ENCODE measurements around the gene AFP. TPM values are rescaled to one million over a fixed set of nuclear protein-coding genes. Genes with fewer than 3 reads are reported as not detected.
"Not testable (repeated sequence)": the region's sequence is repeated elsewhere in the genome, so short reads cannot be mapped to it uniquely, and the experiment has no call there.

Gene AFP
- not detected for total RNA-seq
- long read RNA-seq = 0 reads

DNA sequence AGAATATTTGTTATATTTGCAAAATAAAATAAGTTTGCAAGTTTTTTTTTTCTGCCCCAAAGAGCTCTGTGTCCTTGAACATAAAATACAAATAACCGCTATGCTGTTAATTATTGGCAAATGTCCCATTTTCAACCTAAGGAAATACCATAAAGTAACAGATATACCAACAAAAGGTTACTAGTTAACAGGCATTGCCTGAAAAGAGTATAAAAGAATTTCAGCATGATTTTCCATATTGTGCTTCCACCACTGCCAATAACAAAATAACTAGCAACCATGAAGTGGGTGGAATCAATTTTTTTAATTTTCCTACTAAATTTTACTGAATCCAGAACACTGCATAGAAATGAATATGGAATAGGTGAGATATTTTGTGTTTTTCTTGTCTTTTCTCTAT, at the start of gene AFP:
AFP (plus strand) TSS at position 238 of the 400 bp plus-strand sequence; CDS start at position 280, 42 bp downstream.
- intact Hi-C loops (cut with micrococcal nuclease) = no loop called here
- DNase-seq (no peak), ATAC-seq (no peak)

DNA sequence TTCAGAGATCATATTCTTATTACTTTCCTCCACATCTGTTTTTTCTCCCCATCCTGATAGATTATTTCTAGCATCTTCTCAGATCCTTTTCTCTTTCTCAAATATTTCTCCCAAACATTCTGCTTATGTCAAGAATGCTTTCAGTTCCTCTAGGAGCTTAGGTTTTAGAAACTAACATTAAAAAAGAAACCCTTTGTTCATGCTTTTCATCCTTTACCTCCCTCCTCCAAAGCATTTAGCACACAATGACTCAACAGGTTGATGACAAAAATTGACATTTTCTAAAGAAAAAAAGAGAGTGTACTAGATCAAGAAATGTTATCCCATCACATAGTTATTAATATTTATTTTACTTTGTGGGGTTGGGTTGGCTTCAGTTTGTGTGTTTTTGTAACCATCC, 48.5 kb upstream of the AFP start:
- no peak for ATAC-seq
- intact Hi-C loops (cut with micrococcal nuclease) = no loop called here
- DNase-seq = no peak

DNA sequence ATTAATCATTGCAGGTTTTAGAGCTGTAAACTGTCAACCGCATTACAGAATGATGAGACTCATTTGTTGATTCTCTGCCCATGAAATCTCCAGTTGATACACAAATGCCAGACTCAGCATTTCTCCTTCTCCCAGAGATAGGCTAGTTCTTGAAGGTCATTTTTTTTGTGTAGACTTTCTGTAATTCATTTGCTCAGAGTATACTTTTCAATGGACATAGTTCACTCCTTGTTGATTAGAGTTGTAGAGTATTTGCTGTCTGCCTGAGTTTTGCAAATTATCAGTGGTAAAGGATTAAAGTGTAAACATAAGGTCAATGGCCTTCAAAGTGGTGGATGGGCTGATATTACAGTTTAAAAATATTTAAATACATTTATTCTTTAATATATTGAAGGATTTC, 47.1 kb upstream of the AFP start:
- ATAC-seq = no peak
- intact Hi-C loops (cut with micrococcal nuclease) = no loop called here

DNA sequence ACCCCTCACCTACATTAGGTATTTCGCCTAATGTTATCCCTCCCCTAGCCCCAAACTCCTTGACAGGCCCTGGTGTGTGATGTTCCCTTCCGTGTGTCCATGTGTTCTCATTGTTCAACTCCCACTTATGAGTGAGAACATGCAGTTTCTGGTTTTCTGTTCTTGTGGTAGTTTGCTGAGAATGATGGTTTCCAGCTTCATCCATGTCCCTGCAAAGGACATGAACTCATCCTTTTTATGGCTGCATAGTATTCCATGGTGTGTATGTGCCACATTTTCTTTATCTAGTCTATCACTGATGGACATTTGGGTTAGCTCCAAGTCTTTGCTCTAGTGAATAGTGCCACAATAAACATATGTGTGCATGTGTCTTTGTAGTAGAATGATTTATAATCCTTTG, 46.4 kb upstream of the AFP start:
- DNase-seq; ATAC-seq; intact Hi-C loops (cut with micrococcal nuclease): not testable (repeated sequence)

More for the DNA sequence above, 47.1 kb upstream of the AFP start:
- DNase-seq = no peak

DNA sequence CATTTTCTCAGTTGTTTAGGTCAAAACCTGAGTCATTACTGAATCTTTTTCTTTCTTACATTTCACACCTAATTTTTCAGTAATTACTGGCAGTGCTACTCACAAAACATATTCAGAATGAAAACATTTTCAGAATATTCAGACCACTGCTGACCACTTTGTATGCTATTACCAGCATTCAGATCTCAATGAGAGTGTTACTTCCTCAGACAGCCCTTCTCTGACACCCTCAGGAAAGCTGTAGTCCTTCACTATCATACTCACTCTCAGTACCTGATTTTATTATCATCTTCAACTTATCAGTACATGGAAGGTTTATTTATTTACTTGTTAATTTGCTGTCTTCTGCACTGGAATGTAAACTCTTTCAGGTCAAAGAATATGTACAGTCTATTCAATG, 44.2 kb upstream of the AFP start:
- no peak for ATAC-seq
- intact Hi-C loops (cut with micrococcal nuclease) = no loop called here

DNA sequence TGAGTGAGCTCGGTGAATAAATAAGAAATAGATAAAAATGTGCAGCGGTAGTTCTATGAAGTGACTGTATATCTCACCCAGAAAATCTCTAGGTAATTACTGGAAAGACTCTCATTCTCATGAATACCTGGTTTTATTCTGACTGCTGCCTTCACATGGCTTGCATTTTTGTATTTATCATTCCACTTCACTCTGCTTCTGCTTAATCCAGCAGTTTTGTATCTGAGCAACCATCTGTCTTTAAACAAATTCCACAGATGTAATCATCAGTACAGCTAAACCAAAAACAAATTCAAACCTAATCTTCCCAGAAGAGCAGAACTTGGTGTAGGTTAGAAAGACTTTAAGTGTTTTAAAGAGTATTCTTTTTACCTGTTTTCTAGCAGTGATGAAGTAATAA, 43.1 kb upstream of the AFP start:
- DNase-seq = no peak
- ATAC-seq = no peak
- intact Hi-C loops (cut with micrococcal nuclease) = no loop called here

More for the DNA sequence above, 44.2 kb upstream of the AFP start:
- no peak for DNase-seq

DNA sequence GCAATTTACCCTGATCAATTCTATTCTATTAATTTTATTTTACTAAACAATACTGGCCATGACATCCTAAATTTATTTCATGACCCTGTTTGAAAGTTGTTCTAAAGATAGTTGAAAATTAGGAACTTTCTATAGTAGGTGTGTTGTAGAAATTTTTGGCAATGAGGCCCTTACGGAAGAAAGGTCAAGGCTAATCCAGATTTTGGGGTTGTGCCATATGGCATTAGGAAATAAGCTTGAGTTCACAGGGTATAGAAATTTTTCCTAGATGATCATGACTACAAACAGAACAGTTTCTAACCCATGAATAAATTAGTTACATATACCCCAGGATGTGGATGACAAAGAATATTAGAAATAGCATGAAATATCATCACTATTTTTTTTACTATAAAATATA, 39.7 kb upstream of the AFP start:
- intact Hi-C loops (cut with micrococcal nuclease) = no loop called here
- DNase-seq = no peak
- no peak for ATAC-seq

DNA sequence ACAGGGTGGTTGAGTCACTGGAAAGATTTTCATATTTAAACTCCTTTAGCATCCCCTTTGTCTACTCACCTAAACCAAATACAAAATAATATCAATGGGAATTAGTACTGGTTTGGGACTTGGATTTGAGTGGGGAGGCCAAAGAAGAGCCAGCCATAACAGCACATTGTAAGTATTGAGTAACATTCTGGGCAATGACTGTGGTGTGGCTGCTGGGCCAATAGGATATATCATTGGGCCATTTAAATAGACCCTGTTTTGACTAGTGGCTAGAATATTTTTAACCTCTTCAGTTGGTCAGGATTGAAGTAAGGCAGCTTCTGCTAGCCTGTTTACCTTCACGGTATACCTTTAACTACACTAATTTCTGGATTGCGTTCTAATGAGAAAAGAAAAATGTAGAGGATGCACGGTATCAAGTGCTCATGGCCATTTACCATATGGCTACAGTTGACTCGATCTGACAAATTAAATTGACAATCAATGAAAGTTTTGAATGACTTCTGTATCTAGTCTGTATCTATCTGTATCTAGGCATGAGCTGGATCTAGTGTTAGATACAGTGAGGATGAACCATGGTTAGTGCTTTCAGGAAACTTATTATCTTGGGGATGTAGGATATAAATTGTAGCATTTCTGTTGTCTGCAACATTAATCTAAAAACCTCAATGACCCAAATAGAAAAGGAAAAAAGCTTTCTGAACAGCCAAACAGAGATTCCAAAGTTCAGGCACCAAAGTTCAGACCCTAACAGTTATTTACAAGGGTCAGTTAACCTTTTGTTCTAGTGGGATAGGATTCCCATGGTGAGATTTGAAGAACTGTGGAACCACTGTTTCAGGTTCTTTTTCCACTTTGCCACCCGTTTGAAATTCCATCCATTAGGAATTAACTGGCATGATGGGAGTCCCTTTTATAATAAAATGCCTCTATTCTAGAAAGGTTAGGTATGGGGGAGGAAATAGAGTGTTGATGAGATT, 38.7 kb upstream of the AFP start:
- no peak for DNase-seq
- no peak for ATAC-seq

DNA sequence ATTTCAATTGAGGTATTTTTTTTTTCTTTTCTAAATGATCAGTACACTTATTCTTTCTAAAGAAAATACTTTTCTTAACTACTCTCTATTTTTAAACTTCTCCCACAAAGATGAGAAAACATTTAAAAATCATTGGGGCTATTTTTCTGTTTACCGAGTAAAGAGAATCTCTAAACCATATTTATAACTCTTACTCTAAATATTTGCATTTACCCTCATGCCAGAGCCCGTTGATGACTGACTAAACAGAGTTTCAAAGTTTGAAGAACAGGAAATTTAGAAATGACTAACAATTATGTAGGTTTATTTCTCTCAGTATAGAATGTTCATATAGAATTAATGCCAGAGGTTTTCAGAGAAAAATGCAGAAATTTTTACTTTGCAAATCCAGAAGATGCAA, 34.6 kb upstream of the AFP start:
- ATAC-seq = no peak
- intact Hi-C loops (cut with micrococcal nuclease) = no loop called here
- no peak for DNase-seq

More for the DNA sequence above, 38.7 kb upstream of the AFP start:
- intact Hi-C loops (cut with micrococcal nuclease) = no loop called here

DNA sequence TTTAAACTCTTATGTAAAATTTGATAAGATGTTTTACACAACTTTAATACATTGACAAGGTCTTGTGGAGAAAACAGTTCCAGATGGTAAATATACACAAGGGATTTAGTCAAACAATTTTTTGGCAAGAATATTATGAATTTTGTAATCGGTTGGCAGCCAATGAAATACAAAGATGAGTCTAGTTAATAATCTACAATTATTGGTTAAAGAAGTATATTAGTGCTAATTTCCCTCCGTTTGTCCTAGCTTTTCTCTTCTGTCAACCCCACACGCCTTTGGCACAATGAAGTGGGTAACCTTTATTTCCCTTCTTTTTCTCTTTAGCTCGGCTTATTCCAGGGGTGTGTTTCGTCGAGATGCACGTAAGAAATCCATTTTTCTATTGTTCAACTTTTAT, 32.0 kb upstream of the AFP start, which contains the start of gene ALB:
ALB (plus strand) TSS at position 246 of the 400 bp plus-strand sequence; CDS start at position 287, 41 bp downstream.
- intact Hi-C loops (cut with micrococcal nuclease) = no loop called here
- DNase-seq (no peak), ATAC-seq (no peak)

DNA sequence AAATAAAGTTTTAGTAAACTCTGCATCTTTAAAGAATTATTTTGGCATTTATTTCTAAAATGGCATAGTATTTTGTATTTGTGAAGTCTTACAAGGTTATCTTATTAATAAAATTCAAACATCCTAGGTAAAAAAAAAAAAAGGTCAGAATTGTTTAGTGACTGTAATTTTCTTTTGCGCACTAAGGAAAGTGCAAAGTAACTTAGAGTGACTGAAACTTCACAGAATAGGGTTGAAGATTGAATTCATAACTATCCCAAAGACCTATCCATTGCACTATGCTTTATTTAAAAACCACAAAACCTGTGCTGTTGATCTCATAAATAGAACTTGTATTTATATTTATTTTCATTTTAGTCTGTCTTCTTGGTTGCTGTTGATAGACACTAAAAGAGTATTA, 31.6 kb upstream of the AFP start:
- intact Hi-C loops (cut with micrococcal nuclease) = no loop called here
- no peak for ATAC-seq

DNA sequence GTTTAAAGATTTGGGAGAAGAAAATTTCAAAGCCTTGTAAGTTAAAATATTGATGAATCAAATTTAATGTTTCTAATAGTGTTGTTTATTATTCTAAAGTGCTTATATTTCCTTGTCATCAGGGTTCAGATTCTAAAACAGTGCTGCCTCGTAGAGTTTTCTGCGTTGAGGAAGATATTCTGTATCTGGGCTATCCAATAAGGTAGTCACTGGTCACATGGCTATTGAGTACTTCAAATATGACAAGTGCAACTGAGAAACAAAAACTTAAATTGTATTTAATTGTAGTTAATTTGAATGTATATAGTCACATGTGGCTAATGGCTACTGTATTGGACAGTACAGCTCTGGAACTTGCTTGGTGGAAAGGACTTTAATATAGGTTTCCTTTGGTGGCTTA, 30.9 kb upstream of the AFP start:
- intact Hi-C loops (cut with micrococcal nuclease) = no loop called here
- DNase-seq = no peak
- no peak for ATAC-seq

More for the DNA sequence above, 31.6 kb upstream of the AFP start:
- no peak for DNase-seq

DNA sequence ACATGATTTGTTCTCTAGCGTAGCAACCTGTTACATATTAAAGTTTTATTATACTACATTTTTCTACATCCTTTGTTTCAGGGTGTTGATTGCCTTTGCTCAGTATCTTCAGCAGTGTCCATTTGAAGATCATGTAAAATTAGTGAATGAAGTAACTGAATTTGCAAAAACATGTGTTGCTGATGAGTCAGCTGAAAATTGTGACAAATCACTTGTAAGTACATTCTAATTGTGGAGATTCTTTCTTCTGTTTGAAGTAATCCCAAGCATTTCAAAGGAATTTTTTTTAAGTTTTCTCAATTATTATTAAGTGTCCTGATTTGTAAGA, 29.5 kb upstream of the AFP start:
- DNase-seq (no peak), ATAC-seq (no peak)
- intact Hi-C loops (cut with micrococcal nuclease) = no loop called here

DNA sequence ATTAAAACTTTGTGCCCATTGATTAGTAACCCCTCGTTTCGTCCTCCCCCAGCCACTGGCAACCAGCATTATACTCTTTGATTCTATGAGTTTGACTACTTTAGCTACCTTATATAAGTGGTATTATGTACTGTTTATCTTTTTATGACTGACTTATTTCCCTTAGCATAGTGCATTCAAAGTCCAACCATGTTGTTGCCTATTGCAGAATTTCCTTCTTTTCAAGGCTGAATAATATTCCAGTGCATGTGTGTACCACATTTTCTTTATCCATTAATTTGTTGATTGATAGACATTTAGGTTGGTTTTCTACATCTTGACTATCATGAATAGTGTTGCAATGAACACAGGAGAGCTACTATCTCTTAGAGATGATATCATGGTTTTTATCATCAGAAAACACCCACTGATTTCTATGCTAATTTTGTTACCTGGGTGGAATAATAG, 28.8 kb upstream of the AFP start:
- no peak for DNase-seq
- intact Hi-C loops (cut with micrococcal nuclease) = no loop called here
- no peak for ATAC-seq

DNA sequence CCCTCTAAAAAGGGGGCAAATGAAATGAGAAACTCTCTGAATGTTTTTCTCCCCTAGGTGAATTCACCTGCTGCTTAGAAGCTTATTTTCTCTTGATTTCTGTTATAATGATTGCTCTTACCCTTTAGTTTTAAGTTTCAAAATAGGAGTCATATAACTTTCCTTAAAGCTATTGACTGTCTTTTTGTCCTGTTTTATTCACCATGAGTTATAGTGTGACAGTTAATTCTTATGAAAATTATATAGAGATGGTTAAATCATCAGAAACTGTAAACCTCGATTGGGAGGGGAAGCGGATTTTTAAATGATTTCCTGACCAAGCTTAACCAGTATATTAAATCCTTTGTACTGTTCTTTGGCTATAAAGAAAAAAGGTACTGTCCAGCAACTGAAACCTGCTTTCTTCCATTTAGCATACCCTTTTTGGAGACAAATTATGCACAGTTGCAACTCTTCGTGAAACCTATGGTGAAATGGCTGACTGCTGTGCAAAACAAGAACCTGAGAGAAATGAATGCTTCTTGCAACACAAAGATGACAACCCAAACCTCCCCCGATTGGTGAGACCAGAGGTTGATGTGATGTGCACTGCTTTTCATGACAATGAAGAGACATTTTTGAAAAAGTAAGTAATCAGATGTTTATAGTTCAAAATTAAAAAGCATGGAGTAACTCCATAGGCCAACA, 27.7 kb upstream of the AFP start:
- ATAC-seq = no peak
- DNase-seq = no peak
- intact Hi-C loops (cut with micrococcal nuclease) = no loop called here

DNA sequence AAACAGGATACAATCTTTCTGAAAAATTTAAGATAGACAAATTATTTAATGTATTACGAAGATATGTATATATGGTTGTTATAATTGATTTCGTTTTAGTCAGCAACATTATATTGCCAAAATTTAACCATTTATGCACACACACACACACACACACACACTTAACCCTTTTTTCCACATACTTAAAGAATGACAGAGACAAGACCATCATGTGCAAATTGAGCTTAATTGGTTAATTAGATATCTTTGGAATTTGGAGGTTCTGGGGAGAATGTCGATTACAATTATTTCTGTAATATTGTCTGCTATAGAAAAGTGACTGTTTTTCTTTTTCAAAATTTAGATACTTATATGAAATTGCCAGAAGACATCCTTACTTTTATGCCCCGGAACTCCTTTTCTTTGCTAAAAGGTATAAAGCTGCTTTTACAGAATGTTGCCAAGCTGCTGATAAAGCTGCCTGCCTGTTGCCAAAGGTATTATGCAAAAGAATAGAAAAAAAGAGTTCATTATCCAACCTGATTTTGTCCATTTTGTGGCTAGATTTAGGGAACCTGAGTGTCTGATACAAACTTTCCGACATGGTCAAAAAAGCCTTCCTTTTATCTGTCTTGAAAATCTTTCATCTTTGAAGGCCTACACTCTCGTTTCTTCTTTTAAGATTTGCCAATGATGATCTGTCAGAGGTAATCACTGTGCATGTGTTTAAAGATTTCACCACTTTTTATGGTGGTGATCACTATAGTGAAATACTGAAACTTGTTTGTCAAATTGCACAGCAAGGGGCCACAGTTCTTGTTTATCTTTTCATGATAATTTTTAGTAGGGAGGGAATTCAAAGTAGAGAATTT, 26.8 kb upstream of the AFP start:
- DNase-seq (no peak), ATAC-seq (no peak)
- intact Hi-C loops (cut with micrococcal nuclease) = no loop called here

DNA sequence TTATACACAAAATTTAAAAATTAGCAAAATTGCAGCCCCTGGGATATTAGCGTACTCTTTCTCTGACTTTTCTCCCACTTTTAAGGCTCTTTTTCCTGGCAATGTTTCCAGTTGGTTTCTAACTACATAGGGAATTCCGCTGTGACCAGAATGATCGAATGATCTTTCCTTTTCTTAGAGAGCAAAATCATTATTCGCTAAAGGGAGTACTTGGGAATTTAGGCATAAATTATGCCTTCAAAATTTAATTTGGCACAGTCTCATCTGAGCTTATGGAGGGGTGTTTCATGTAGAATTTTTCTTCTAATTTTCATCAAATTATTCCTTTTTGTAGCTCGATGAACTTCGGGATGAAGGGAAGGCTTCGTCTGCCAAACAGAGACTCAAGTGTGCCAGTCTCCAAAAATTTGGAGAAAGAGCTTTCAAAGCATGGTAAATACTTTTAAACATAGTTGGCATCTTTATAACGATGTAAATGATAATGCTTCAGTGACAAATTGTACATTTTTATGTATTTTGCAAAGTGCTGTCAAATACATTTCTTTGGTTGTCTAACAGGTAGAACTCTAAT, 26.0 kb upstream of the AFP start:
- DNase-seq (no peak), ATAC-seq (no peak)
- intact Hi-C loops (cut with micrococcal nuclease) = no loop called here

DNA sequence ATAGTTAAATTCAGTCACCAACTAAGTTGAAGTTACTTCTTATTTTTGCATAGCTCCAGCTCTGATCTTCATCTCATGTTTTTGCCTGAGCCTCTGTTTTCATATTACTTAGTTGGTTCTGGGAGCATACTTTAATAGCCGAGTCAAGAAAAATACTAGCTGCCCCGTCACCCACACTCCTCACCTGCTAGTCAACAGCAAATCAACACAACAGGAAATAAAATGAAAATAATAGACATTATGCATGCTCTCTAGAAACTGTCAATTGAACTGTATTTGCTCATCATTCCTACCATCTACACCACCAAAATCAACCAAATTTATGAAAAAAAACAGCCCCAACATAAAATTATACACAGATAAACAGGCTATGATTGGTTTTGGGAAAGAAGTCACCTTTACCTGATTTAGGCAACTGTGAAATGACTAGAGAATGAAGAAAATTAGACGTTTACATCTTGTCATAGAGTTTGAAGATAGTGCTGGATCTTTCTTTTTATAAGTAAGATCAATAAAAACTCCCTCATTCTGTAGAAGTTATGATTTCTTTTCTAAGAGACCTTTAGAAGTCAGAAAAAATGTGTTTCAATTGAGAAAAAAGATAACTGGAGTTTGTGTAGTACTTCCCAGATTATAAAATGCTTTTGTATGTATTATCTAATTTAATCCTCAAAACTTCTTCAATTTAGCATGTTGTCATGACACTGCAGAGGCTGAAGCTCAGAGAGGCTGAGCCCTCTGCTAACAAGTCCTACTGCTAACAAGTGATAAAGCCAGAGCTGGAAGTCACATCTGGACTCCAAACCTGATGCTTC, 24.9 kb upstream of the AFP start:
- intact Hi-C loops (cut with micrococcal nuclease) = no loop called here
- ATAC-seq (no peak), DNase-seq (no peak)

Data from left ventricle myocardium superior (tissue), 1 donor.